Testis (tissue), 3 donors: ENCODE data around the gene FXR1. TPM values are rescaled to one million over a fixed set of nuclear protein-coding genes. Genes with fewer than 3 reads are reported as not detected.

Experiments
- DNase-seq: peaks from one replicate; pipeline ENCODE4 v3.0.0-alpha.2; 2019
- H3K27ac ChIP-seq, 2 donors: fragments of 200-600 bp; sonication (generic); one replicate each; pipeline ENCODE4 v1.5.1; 2019
- H3K27me3 ChIP-seq: fragments of 200-600 bp; sonication (generic); one replicate; pipeline ENCODE4 v1.5.1; 2019
- H3K36me3 ChIP-seq: fragments of 200-600 bp; sonication (generic); one replicate; pipeline ENCODE4 v1.5.1; 2017; ENCODE audit warnings: low read depth; ENCODE audit errors: missing control alignments
- H3K4me1 ChIP-seq: fragments of 200-600 bp; sonication (generic); one replicate; pipeline ENCODE4 v1.5.1; 2019
- H3K4me3 ChIP-seq, 2 donors: fragments of 200-600 bp; sonication (generic); one replicate each; pipeline ENCODE4 v1.5.1; 2017 to 2019
- H3K9me3 ChIP-seq: fragments of 200-600 bp; sonication (generic); one replicate; pipeline ENCODE4 v1.5.1; 2017
- POLR2A ChIP-seq: fragments of 450-650 bp; IDR thresholded peaks from one replicate; pipeline ENCODE4 v1.6.1; 2017; ENCODE audit warnings: antibody characterized with exemption, mild to moderate bottlenecking, moderate library complexity
- WGBS, 2 donors: methylation state at CpG; one replicate each; pipeline ENCODE4 v1.1.5; 2018; 5-methylcytosine and 5-hydroxymethylcytosine counted together
- intact Hi-C: fragments of 100-400 bp; cut with DNase I; formaldehyde crosslinking; loops from one replicate; pipeline ENCODE4 v1.15.1; 2023; ENCODE audit warnings: low total_unique reads
- polyA plus RNA-seq: library from polyadenylated mRNA; stranded (reverse); fragments of 350-450 nt; fragmentation: Illumina TruSeq; extraction: RNeasy Lipid Tissue Mini Kit (QIAGEN cat#74804); gene quantifications from one replicate; pipeline ENCODE4 v1.2.3, GENCODE V29; 2014; ENCODE audit warnings: low read depth, low replicate concordance; ENCODE audit not compliant: insufficient read depth
- total RNA-seq, 2 donors: library from RNA; depleted of rRNA; stranded (reverse); fragments of >200 nt; gene quantifications; one replicate each; pipeline ENCODE4 v1.2.3, GENCODE V29; 2016
- TF ChIP-seq, protein P1 (sequence below), 3 experiments: fragments of 450-650 bp in 2 of 3; fragments of 200-600 bp in 1 of 3; sonication (generic) in 1 of 3; IDR thresholded peaks; one replicate each; pipeline ENCODE4 v1.5.1; 2016 to 2019; ENCODE audit warnings: antibody characterized with exemption in 3 of 3, mild to moderate bottlenecking in 2 of 3, moderate library complexity in 1 of 3

Gene FXR1
- total and polyA plus RNA-seq, 3 donors from 2014 or later: 183 to 274 (median 273) TPM

DNA sequence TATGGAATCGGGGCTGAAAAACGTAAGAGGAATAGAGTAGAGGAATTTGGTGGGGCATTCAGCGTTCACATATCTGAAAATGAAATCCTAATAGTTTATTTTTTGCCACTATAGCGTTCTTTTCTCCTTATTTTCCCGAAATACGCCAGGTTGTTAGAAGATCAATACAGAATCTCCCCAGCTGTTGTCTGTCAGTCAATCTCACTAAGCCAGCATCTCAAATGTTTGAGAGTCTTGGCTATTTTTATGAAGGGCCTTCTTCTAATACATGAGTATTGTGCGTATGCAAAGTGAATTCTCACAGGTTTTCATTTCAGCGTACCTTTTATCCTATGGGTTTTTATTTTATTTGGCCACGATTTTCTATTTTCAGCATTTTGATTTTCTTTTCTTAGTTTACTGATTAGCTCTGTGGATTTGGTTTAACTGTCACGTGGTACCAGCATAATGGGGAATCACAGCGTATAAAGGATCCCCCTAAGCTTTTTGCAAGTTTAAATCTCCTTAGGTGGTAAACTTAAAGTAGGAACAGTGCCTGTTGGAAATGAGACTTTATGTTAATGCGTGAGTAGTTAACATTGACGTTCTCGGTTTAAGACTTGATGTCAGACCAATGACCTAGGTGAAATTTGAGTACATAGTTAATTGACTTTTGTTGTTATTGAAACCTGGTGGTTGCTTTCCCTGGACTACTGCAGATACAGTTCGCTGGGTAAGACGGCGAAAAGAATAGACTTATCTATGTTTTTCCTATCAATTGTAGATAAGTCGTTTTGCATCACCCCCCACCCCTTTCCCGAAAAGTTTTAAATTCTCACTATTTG is 1.3 kb downstream of the FXR1 start:
- WGBS, 2 donors: 8 to 10% methylated on average over 19 of the region's 19 CpGs
- H3K27me3 ChIP-seq: no peaks in the 10 kb centered on the region
- H3K27ac ChIP-seq: peak overlapping the region; percentile 97 to 99
- no peak for DNase-seq
- intact Hi-C loops: loop anchor here (10.0 kb wide), 1 partner anchor 791 kb away; no protein-coding TSS in a partner anchor
- H3K36me3 ChIP-seq: no peaks in the 10 kb centered on the region
- H3K9me3 ChIP-seq: no peaks in the 10 kb centered on the region
- peak overlapping the region; percentile 90 to 97 for H3K4me3 ChIP-seq
- TF ChIP-seq POLR2A: no peak
- TF ChIP-seq, protein P1, sequence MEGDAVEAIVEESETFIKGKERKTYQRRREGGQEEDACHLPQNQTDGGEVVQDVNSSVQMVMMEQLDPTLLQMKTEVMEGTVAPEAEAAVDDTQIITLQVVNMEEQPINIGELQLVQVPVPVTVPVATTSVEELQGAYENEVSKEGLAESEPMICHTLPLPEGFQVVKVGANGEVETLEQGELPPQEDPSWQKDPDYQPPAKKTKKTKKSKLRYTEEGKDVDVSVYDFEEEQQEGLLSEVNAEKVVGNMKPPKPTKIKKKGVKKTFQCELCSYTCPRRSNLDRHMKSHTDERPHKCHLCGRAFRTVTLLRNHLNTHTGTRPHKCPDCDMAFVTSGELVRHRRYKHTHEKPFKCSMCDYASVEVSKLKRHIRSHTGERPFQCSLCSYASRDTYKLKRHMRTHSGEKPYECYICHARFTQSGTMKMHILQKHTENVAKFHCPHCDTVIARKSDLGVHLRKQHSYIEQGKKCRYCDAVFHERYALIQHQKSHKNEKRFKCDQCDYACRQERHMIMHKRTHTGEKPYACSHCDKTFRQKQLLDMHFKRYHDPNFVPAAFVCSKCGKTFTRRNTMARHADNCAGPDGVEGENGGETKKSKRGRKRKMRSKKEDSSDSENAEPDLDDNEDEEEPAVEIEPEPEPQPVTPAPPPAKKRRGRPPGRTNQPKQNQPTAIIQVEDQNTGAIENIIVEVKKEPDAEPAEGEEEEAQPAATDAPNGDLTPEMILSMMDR (IDR thresholded peaks at IDR 0.05): no peak
- H3K4me1 ChIP-seq: peaks cover 6% of the 10 kb centered on the region

DNA sequence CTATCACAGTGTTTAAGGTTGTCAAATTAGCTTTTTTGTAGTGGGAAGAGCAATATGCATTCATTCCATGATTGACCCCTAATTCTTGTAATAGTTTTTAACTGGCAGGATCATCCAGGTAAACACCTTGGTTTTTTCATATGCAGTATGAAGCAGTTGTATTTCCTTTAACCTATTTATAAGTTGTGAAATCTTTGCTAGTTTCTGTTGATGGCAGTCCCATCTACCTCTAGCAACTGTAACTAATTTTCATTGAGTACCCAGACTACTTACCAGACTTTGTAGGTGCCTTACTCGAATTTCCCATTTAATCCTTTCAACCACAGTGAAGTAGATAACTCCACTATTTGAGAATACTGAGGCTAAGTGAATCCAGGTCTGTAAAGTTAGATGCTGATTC is 6.1 kb downstream of the FXR1 start:
- intact Hi-C loops: loop anchor here (10.0 kb wide), 1 partner anchor 786 kb away; no protein-coding TSS in a partner anchor
- peaks cover 11% of the 10 kb centered on the region for H3K4me1 ChIP-seq
- no peaks in the 10 kb centered on the region for H3K36me3 ChIP-seq
- DNase-seq: no peak
- H3K9me3 ChIP-seq: no peaks in the 10 kb centered on the region
- H3K4me3 ChIP-seq: no peak overlapping the region
- WGBS, 2 donors: 47 to 67% methylated on average over 1 of the region's 1 CpG
- H3K27ac ChIP-seq: no peak overlapping the region
- TF ChIP-seq, protein P1 (IDR thresholded peaks at IDR 0.05): no peak
- TF ChIP-seq POLR2A: no peak
- H3K27me3 ChIP-seq: no peaks in the 10 kb centered on the region

DNA sequence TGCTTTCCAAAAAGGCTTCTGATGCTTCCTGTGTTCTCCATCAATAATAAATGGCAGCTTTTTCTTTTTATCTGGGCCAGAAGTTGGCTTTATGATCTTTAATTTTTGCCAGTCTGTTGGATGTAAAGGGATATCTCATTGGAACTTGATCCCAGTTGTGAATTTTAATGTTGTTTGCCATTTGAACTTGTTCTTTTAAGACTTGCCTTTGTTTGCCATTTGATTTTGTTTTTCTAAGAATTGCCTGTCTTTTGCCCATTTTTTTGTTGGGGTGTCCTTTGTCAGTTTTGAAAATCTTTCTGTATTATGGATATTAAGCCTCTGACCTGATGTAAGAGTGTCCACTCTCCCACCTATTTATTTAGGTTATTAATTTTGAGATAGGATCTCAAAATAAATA is 9.8 kb downstream of the FXR1 start:
- TF ChIP-seq, protein P1 (IDR thresholded peaks at IDR 0.05): no peak
- TF ChIP-seq POLR2A: no peak
- intact Hi-C loops: no loop called here
- no peaks in the 10 kb centered on the region for H3K36me3 ChIP-seq

DNA sequence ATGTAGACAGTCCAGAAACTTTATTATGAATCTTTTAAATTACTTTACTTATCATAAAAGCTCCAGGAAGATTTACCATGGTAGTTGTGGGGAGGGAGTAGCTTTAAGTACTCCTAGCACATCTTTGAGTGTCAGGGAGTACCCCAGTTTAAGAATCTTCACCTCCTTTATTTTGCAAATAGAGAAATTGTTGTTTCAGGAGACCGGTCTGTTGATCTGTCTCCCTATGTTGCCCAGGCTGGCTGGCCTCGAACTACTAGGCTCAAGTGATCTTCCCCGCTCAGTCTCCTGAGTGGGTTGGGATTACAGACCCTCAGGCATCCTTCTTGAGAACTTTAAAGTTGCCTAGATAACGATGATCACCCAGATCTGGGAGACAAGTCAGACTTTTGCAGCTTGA is 11.1 kb downstream of the FXR1 start:
- TF ChIP-seq, protein P1 (IDR thresholded peaks at IDR 0.05): no peak
- no peak for TF ChIP-seq POLR2A
- H3K27ac ChIP-seq: no peak overlapping the region
- no peak for DNase-seq
- H3K4me1 ChIP-seq: peaks cover 4% of the 10 kb centered on the region
- H3K27me3 ChIP-seq: no peaks in the 10 kb centered on the region
- intact Hi-C loops: no loop called here
- no peak overlapping the region for H3K4me3 ChIP-seq
- WGBS, 2 donors: 88 to 95% methylated on average over 4 of the region's 4 CpGs
- H3K36me3 ChIP-seq: no peaks in the 10 kb centered on the region
- no peaks in the 10 kb centered on the region for H3K9me3 ChIP-seq

More for the DNA sequence above, 9.8 kb downstream of the FXR1 start:
- Histone ChIP-seq H3K4me3 (no peak overlapping the region), H3K4me1 (peaks cover 4% of the 10 kb centered on the region), H3K27me3 (no peaks in the 10 kb centered on the region), H3K27ac (no peak overlapping the region), H3K9me3 (no peaks in the 10 kb centered on the region)
- DNase-seq: no peak

DNA sequence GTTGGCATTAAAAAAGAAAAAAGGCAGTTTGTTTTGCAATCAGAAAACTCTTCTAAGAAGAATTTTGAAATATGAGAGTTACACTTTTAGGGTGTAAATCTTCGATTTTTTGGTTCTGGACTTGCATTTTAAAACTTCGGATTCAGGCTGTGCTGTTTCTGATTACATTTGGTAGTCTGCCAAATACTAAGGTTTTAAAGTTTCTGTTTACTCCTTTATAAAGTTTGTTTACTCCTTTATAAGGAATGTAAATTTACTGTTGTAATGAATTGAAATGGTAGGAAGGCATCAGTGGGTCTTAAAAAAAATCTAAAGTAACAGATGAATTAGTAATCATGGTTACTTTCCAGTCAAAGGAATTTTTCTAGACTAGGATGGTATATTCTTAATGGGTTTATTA is 14.1 kb downstream of the FXR1 start:
- WGBS, 2 donors: 60 to 65% methylated on average over 2 of the region's 2 CpGs
- intact Hi-C loops: no loop called here
- H3K36me3 ChIP-seq: no peaks in the 10 kb centered on the region
- H3K27me3 ChIP-seq: no peaks in the 10 kb centered on the region
- TF ChIP-seq, protein P1 (IDR thresholded peaks at IDR 0.05): no peak
- TF ChIP-seq POLR2A: no peak
- H3K4me1 ChIP-seq: no peaks in the 10 kb centered on the region
- H3K9me3 ChIP-seq: no peaks in the 10 kb centered on the region
- H3K4me3 ChIP-seq: no peak overlapping the region
- no peak overlapping the region for H3K27ac ChIP-seq
- DNase-seq: no peak
